ENCODE measurements around the gene HTR4. TPM values are rescaled to one million over a fixed set of nuclear protein-coding genes. Genes with fewer than 3 reads are reported as not detected.

HTR4 gene
- total RNA-seq, 2 donors from 2014 or later = 4.3 to 7.9 TPM

GRCh38 chr5:148697180-148697808 lies 43.0 kb upstream of the HTR4 start:
- peak; percentile 66 for DNase-seq (ENCODE audit: low spot score)
- no peaks in the 10 kb centered on the region for H3K36me3 ChIP-seq
- peaks cover 0 to 6% of the 10 kb centered on the region in 2 donors for H3K9me3 ChIP-seq
- no peak for TF ChIP-seq CTCF (IDR thresholded peaks at IDR 0.05)
- peak overlapping the region; percentile 51 to 54 for H3K27ac ChIP-seq
- H3K27me3 ChIP-seq = no peaks in the 10 kb centered on the region
- peaks cover 0 to 10% of the 10 kb centered on the region in 2 donors for H3K4me1 ChIP-seq
- peak overlapping the region in 1 of 2 donors; percentile 12 for H3K4me3 ChIP-seq

- no peak for DNase-seq (ENCODE audit: low spot score)
- Histone ChIP-seq H3K4me1 (peaks cover 0 to 10% of the 10 kb centered on the region in 2 donors), H3K4me3 (no peak overlapping the region), H3K27me3 (no peaks in the 10 kb centered on the region), H3K36me3 (no peaks in the 10 kb centered on the region), H3K9me3 (no peaks in the 10 kb centered on the region), H3K27ac (peak overlapping the region; percentile 51 to 54)
- no peak for TF ChIP-seq CTCF (IDR thresholded peaks at IDR 0.05)
Measured at GRCh38 chr5:148696187-148697036, 42.1 kb upstream of the HTR4 start.

- no peak for DNase-seq (ENCODE audit: low spot score)
- Histone ChIP-seq H3K9me3 (peaks cover 8 to 11% of the 10 kb centered on the region in 2 donors), H3K4me3 (no peak overlapping the region), H3K27ac (no peak overlapping the region), H3K4me1 (peaks cover 0 to 7% of the 10 kb centered on the region in 2 donors), H3K36me3 (no peaks in the 10 kb centered on the region), H3K27me3 (no peaks in the 10 kb centered on the region)
- TF ChIP-seq CTCF (IDR thresholded peaks at IDR 0.05) = no peak
Measured at GRCh38 chr5:148690945-148691344, 36.6 kb upstream of the HTR4 start.

GRCh38 chr5:148688787-148689186 lies 34.5 kb upstream of the HTR4 start:
- Histone ChIP-seq H3K36me3 (no peaks in the 10 kb centered on the region), H3K9me3 (peaks cover 8 to 11% of the 10 kb centered on the region in 2 donors), H3K27me3 (no peaks in the 10 kb centered on the region), H3K4me1 (peaks cover 0 to 20% of the 10 kb centered on the region in 2 donors), H3K27ac (no peak overlapping the region), H3K4me3 (no peak overlapping the region)
- DNase-seq (ENCODE audit: low spot score) = no peak
- TF ChIP-seq CTCF (IDR thresholded peaks at IDR 0.05) = no peak

GRCh38 chr5:148687871-148688270 lies 33.5 kb upstream of the HTR4 start:
- no peak overlapping the region for H3K4me3 ChIP-seq
- TF ChIP-seq CTCF (IDR thresholded peaks at IDR 0.05) = no peak
- peaks cover 8 to 11% of the 10 kb centered on the region in 2 donors for H3K9me3 ChIP-seq
- H3K27ac ChIP-seq = no peak overlapping the region
- no peaks in the 10 kb centered on the region for H3K27me3 ChIP-seq
- DNase-seq (ENCODE audit: low spot score) = no peak
- no peaks in the 10 kb centered on the region for H3K36me3 ChIP-seq
- H3K4me1 ChIP-seq = peaks cover 0 to 24% of the 10 kb centered on the region in 2 donors
